ENCODE results near the gene SOS2.

The SOS2 gene

DNA sequence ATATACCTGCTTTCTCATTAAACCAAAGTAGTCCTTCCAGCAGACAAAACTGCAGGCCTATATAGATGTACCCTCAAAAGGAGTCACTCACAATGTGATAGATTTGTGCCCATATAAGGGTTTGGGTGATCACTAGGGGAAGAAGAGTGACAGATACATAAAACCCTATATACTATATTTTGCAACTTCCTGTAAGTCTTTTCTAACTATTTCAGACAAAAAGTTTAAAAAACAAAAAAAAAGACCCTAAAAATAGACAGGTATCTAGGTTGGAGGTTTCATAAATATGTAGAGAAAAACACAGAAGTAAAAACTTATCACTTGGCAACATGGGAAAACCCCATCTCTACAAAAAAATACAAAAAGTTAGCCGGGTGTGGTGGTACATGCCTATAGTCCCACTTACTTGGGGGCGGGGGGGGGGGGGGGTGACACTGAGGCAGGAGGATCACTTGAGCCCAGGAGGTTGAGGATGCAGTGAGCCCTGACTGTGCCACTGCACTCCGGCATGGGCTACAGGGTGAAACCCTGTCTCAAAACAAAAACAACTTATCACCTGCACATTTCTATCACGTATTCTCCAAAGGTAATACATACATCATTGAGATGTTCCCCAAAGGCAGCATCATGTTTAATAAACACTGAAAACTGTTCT is 117.9 kb downstream of the SOS2 start:
- no peak for DNase-seq

DNA sequence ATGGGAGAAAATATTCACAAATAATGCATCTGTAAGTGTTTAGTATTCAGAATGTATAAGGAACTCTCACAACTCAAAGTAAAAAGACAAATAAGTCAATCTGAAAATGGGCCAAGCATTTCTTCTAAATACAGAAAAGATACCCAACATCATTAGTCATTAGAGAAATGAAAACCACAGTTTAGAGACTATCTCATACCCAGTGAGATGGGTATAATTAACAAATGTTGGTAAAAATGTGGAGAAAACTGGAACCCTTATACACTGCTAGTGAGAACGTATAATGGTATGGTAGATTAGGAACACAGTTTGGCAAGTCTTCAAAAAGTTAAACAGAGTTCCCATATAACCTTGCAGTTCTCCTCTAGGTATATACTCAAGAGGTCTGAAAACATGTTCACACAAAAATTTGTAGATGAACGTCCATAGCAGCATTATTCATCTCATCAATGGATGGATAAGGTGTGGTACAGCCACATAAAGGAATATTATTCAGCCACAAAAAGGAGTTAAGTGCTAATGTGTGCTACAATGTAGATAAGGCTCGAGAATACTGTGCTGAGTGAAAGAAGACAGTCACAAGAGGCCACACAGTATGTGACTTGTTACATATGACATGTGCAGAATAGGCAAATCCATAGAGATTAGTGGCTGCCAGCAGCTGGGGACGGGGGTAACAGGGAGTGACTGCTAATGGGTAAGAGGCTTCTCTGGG is 120.9 kb downstream of the SOS2 start:
- DNase-seq: peak; percentile 21

DNA sequence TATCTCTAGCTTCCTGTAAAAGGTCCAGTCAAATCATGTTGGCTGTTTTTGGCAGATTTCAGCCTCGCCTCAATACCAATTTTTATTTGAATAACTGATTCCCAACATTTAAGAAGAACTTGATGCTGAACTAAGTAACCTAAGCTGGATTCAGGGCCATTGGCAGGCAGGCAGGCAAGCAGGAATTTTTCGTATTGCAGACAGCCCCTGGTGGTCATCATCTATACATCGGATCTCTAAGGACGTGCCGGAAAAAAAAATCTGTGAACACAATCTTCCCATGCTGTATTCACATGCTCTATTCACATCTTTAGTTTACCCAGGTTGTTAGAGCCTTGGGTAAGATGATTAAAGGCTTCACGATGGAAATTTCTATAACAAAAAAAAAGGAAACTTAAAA is 122.0 kb downstream of the SOS2 start:
- DNase-seq: no peak

DNA sequence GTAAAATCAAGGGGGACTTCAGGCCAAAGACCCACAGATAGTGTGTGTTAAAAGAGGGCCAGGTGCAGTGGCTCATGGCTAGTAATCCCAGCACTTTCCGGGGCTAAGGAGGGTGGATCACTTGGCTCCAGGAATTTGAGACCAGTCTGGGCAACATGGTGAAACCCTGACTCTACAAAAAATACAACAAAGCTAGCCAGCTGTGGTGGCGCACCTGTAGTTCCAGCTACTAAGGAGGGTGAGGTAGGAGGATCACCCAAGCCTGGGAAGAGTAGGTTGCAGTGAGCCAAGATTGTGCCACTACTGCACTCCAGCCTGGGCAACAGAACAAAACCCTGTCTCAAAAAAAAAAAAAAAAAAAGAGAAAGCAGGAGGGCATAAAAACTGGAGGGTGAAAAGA is 123.5 kb downstream of the SOS2 start:
- DNase-seq: no peak

DNA sequence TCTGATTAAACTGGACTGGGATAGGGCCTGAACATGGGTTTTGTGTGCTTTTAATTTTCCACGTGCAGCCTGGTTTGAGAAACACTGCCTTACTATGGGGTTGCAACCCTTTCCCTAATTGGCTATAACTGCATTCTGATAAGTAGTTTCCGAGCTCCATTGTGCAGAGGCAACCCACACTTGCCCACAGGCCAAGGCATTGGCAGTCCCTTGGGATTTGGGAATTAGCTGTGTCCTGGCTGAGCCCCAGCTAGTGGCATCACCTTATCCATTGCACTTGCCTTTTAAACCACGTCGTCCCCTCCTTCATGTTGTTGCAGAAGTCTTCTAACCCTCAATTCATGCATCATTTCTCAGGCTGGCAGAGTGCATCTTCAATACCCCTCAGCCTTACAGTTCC is 125.2 kb downstream of the SOS2 start:
- no peak for DNase-seq

DNA sequence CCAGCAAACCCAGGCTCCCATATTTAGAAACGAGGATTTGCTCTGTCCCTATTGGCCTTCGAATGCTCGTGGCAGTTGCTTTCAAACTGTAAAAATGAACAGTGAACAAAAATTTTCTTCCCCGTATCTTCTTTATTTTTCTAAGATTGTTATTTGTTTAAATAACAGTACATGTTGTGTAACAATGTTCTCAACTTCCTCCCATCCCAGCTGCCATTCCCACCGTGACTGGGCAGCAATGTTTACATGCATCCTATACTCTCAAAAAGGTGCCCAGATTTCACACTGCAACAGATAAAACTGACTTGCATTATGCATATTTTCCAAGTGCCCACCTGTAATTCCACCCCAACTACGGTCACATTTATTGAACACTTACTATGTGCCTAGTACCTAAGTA is 127.8 kb downstream of the SOS2 start:
- DNase-seq: no peak

DNA sequence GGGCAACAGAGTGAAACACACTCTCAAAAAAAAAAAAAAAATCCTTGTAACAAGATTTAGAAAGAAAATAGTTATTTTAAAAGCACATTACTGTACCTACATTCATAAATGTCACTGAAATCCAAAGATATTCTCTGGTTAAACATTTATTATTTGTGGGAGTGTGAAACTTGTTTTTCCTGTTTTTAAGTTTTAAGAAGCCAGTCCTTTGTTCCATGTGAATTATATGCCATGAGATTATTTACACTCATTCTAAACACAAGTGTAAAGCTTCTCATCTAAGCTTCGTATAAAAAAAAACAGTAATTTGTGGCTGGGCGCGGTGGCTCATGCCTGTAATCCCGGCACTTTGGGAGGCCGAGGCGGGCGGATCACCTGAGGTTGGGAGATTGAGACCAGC is 130.0 kb downstream of the SOS2 start:
- DNase-seq: no peak

DNA sequence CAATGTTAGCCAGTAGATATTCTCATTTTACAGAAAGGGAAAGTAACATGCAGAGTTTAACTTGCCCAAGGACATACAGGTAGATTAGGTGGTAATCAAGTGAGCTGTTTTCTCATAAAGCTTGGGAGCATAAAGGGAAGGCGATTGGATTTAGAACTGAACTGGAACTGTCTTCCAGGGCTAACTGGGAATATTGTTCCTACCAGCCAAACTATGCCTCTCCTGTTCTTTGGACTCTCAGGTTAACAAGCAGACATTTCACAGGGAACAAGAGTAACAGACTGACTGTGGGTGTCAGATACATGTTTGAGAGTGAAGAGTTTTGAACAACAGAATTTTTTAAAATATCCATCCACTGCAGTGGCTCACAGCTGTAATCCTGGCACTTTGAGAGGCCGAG is 130.6 kb downstream of the SOS2 start:
- DNase-seq: no peak

DNA sequence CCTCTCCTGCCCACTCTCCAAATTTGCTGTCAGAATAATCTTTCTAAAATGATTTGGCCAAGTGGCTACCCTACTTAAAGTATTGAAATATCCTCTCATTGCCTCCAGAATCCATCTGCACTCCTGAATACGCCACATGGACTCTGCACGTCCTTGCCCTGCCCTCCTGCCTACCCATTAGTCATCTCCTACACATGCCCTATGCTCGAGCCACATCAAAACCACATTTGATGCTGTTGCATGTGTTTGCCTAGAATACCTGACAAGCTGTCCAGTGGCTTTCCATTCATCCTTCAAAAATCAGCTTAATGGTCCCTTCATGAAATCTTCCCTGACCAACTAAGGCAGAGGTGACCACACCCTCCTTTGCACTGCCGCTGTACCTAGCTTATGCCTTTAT is 132.0 kb downstream of the SOS2 start:
- peak; percentile 18 for DNase-seq

DNA sequence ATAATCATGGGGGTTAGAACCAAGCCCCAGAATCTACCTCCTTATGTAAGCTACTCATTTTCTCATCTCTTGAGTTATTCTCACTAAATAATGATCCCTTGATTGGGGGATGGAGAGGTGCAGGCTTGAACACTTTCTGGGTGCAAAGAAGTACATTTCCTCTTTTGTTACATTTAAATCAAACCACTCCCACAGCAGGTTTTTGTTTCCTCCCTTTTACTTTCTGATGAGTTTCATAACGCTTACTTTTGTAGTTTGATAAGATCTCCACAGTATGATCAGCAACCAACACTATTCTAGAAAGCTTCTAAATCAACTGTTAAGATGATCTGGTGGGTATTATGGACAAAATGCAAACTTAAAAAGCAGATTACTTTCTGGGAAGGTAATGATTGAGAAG is 135.5 kb downstream of the SOS2 start:
- DNase-seq: peak; percentile 56

DNA sequence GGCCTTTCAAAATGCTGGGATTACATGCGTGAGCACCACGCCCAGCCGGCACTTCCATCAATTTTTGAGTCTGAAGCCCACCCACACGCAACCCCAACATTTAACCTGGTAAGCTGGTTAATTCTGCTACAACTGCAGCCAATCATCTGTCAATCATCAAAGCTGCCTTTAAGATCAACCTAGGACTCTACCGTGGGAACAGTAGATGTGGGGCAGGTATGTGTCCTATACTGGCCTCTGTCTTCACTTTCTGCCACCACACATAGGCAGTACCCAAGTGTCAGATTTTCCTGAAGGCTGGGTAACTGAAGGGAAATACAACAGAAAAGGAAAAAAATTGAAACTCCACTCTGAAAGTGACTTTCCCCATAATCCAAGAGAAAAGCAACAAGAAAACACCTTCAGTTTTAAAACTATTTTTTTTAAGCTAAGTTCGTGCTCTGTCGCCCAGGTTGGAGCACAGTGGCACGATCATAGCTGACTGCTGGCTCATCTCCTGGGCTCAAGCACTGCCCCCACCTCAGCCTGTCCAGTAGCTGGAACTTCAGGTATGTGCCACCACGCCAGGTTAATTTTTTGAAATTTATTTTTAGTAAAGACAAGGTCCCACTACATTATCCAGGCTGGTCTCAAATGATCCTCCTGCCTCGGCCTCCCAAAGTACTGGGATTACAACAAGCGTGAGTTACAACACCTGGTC is 137.2 kb downstream of the SOS2 start:
- DNase-seq: no peak

DNA sequence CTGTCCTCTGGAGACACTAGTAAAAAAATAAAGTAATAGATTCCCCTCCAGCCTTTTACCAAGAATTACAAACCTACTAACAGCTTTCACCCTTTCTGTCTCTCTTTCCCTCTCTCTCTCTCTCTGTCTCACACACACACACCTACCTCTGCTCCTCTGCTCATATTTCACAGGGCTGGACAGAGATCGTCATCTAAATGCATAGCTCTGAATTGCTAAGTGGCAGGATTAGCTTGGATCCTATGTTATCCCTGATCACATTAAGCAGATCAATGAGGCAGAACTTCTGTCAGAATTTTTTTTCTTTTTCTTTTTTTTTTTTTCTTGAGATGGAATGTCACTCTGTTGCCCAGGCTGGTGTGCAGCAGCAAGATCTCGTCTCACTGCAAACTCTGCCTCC is 137.9 kb downstream of the SOS2 start:
- no peak for DNase-seq

DNA sequence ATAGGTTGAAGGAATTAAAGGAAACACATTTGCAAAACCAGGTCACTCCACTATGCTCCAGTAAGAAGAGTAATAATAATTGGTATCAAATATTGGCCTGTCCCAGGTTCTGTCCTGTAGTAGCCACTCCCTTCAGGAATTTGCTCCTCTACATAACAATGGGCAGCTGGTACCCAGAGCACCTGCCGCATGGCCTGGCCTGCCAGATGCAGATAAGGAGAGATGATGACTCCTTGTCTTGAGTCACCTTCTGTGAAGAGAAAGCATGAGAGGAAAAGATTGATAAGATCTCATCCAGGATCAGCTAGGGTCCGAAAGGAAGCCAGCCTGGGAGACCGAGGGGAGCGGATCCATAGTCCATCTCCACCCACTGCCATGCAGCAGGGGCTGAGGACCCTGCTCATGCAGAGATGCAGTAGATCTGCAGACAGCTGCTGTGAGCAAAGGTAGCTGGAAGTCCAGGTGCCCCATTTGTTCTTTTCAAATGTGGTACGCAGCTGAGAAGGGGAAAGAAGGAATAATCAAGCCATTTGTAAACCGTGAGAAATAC is 139.3 kb downstream of the SOS2 start:
- DNase-seq: no peak

DNA sequence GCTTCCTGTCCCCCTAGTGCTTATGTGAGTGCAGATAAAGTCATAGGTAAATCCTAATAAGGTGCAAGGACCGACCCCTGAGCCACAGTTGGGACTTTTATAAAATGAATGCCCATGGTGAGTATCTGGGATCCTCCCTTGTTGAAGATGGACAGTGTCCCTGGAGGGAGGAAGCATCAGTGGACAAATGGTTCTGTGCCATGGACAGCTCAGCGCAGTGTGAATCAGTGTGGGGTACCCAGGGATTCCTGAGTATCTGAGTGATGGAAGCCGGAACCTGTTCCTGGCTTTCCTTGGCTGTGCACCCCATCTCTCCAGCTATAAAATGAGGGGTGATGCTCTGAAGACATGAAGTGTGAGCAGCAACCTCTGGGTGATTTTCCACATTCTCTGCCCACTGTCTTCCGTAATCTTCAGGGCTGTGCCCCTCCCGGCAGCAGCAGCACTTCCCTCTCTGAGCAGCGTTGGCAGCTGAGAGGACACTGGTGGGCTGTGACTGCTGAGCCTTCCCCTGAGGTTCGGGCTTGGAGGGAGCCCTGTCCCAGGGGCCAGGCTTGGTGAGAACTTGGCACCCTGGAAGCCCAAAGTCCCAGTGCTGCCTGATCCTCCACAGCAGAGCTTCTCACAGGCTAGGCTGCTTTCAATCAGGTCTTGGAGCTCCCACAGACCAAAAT is 140.0 kb downstream of the SOS2 start:
- DNase-seq: no peak

DNA sequence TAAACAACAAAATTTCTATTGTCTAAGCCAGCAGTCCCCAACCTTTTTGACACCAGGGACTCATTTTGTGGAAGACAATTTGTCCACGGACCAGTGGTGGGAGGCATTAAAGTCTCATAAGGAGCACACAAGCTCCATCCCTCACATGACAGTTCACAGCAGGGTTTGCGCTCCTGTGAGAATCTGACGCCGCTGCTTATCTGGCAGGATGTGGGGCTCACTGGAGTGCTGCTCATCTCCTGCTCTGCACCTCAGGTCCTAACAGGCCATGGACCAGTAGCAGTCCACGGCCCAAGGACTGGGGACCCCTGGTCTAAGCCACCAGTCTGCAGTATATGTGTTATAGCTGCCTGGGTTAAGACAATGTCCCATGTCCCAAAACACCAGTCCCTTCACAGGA is 142.2 kb downstream of the SOS2 start:
- peak; percentile 24 for DNase-seq

DNA sequence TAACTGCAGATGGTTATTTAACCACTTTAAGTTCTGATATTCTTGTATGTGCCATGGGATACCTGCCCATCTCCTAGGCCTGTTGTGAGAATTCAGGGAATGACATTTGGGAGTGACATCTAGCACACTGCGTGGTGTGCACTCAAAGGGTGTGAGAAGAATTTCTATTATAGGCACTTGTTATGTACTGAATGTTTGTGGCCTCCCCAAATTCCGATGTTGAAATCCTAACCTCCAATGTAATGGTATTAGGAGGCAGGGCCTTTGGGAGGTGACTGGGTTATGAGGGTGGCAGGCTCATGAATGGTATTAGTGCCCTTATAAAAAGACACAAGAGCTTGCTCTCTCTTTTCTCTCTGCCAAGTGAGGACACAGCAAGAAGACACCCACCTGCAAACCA is 142.6 kb downstream of the SOS2 start:
- no peak for DNase-seq

DNA sequence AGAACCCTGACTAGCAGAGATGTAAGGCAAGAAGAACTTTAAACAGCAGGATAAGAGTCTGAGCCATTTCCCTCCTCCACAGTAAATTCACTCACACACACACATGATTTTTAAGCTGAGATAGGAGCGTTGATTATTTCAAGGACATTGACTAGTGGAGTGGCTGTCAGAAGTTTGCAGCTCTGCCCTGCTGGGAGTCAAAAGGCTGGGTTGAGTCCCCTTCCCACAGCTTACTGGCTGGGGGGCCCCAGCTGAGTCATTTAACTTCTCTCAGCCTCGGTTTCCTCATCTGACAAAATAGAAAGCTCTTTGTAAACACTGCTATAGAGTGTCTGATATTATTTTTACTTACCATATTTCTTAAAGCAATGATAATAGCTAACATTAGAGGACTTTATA is 143.3 kb downstream of the SOS2 start:
- DNase-seq: peak; percentile 44

DNA sequence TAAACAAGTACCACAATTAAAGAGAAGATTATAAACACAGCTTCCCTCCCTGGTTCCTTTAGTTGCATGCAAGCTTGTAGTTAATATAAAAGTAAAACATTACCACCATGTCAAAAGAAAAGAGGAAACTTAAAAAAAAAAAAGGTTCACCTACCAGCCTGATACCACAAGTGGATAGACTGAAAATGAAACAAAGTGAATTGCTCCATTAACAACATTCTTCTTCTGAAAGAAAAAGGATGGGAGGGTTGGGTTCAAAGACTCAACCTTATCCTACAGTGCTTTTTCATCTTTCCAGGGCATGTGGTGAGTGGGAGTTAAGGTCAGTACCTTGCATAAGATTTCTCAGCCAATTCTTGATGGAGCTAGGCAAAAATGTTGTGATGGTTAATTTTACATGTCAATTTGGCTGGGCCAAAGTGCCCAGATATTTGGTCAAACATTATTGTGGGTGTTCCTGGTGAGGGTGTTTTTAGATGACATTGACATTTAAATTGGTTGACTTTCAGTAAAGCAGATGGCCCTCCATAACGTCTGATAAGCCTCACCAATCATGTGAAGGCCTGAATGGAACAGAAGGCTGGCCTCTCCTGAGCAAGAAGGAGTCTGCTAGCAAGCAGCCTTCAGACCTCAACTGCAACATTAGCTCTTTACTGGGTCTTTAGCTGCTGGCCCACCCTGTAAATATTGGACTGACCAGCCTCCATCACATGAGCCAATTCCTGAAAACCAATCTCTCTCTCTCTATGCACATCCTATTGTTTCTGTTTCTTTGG is 143.8 kb downstream of the SOS2 start:
- peak; percentile 53 for DNase-seq

DNA sequence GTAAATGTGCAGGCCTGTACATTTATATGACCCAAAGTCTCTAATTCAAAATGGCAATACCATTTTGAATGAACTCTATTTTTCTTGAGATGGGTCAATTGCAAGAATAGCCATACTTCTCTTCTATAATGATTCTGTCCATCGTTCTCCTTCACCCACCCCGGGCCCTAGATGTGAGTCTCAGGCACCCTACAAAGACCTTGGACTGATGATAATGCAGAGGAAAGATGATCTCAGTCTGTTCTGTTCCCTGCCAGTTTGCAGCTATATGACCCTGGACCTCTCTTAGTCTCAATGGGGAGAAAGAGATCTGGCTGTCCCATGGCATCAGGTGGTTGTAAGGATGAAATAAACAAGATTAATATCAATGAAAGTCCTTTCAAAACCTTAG is 145.1 kb downstream of the SOS2 start:
- no peak for DNase-seq

DNA sequence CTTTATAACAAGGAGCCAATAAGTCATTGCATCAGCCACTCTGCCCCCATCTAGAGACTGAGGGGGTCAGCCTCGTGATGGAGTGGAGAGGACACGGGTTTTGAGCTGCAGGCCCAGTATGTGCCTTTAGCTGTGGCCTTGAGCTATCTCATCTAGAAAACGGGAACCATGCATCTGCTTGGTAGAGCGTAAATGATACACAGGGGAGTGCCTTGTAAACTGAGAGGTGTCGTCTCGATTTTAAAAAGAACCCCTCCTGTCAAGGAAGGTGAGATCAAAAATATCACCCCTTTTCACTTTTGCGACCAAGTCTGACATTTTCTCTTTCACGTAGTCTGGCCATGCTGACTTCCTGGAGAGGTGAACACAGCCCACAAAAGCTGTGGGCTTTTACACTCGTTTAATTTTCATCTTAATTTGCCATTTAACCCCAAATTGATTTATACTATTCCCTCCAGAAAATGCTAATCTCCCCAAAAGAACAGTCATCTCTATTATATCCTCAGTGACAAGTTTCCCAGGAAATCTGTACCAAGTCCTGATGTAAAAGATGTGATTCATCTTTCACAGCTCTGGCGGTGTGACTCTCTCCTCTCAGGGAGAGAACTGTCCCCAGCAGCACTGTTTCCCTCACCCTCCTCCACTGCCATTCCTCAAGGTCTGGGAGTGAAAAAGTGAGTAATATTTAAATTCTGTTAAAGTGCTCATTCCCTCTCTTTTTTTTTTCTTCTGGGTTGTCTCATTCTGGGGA is 145.6 kb downstream of the SOS2 start:
- DNase-seq: peak; percentile 66

DNA sequence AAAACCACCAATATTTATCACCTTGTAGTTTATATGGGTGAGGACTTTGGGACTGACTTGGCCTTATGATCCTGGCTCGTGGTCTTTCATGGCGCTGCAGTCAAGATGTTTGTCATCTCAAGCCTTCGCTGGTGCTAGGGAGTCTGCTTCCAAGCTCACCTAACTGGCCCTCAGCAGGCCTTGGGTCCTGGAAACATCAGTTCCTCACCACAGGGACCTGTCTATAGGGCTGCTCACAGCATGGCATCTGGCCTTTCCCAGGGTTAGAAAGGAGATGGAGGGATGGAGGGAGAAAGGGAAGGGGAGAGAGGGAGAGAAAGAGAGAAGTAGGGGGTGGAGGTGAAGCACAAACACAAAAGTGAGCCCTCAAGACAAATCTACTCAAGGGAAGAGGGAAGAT is 146.7 kb downstream of the SOS2 start:
- DNase-seq: no peak

Data from activated CD4-positive, alpha-beta T cell treated with anti-CD3 and anti-CD28 coated beads, Interleukin-2, Interleukin-6, amounts not matched to agents 100 ng/mL and 50 ng/mL, durations not matched to agents 16 hours and 8 hours (primary cell).